CD14-positive monocyte (primary cell): ENCODE results near the gene SIX5. TPM values are rescaled to one million over a fixed set of nuclear protein-coding genes. Genes with fewer than 3 reads are reported as not detected.

Source experiments
- DNase-seq, 3 donors: peaks; one replicate each; pipeline ENCODE4 v3.0.0-alpha.2; 2011 to 2022
- H2AFZ ChIP-seq: 2 replicates; pipeline ENCODE4 v1.6.0; 2012; ENCODE audit warnings: mild to moderate bottlenecking, low read depth, low read length, inconsistent platforms; ENCODE audit not compliant: insufficient read depth, poor library complexity, severe bottlenecking
- H3K27ac ChIP-seq, 2 donors: 1 replicate in 1 of 2; 2 replicates in 1 of 2; pipeline ENCODE4 v1.5.1; 2012 to 2013; ENCODE audit warnings: low read length in 2 of 2, control low read depth in 1 of 2, inconsistent platforms in 1 of 2, low read depth in 1 of 2, mild to moderate bottlenecking in 1 of 2
- H3K27me3 ChIP-seq, 2 donors: one replicate each; pipeline versions ENCODE4 v1.6.0 to v1.6.1; 2011 to 2013; ENCODE audit warnings: low read length in 2 of 2; ENCODE audit not compliant: control insufficient read depth in 2 of 2, insufficient read depth in 2 of 2
- H3K36me3 ChIP-seq, 2 donors: replicated peaks in 1 of 2; 1 replicate in 1 of 2; 2 replicates in 1 of 2; pipeline versions ENCODE4 v1.5.1 to v1.6.1; 2012 to 2013; ENCODE audit warnings: low read length in 2 of 2, control low read depth in 1 of 2, inconsistent platforms in 1 of 2, mild to moderate bottlenecking in 1 of 2; ENCODE audit not compliant: insufficient read depth in 2 of 2, control insufficient read depth in 1 of 2
- H3K4me1 ChIP-seq, 2 donors: 1 replicate in 1 of 2; 2 replicates in 1 of 2; pipeline versions ENCODE4 v1.5.1 to v1.6.1; 2012 to 2013; ENCODE audit warnings: low read length in 2 of 2, control low read depth in 1 of 2, inconsistent platforms in 1 of 2, mild to moderate bottlenecking in 1 of 2, moderate library complexity in 1 of 2; ENCODE audit not compliant: insufficient read depth in 2 of 2, control insufficient read depth in 1 of 2
- H3K4me2 ChIP-seq: replicated peaks from 2 replicates; pipeline ENCODE3; 2012; ENCODE audit warnings: low read length, moderate library complexity, mild to moderate bottlenecking; ENCODE audit not compliant: poor library complexity, severe bottlenecking; ENCODE audit errors: extremely low read depth
- H3K4me3 ChIP-seq, 3 experiments: fragments of 200-600 bp in 1 of 3; sonication (generic) in 1 of 3; replicated peaks in 1 of 3; 1 replicate in 2 of 3; 2 replicates in 1 of 3; pipeline ENCODE4 v1.5.1; 2011 to 2013; ENCODE audit warnings: low read length in 3 of 3, mild to moderate bottlenecking in 3 of 3, control low read depth in 2 of 3, low read depth in 2 of 3, inconsistent platforms in 1 of 3, moderate library complexity in 1 of 3
- H3K79me2 ChIP-seq: 2 replicates; pipeline ENCODE4 v1.6.0; 2012; ENCODE audit warnings: mild to moderate bottlenecking, control low read depth, inconsistent platforms, low read length, moderate library complexity; ENCODE audit not compliant: insufficient read depth
- H3K9ac ChIP-seq: 2 replicates; pipeline ENCODE4 v1.6.0; 2017; ENCODE audit warnings: low read length, mild to moderate bottlenecking; ENCODE audit not compliant: insufficient read depth, poor library complexity, severe bottlenecking
- H3K9me3 ChIP-seq, 2 donors: replicated peaks in 1 of 2; 1 replicate in 1 of 2; 2 replicates in 1 of 2; pipeline versions ENCODE4 v1.5.1 to v1.6.1; 2012 to 2013; ENCODE audit warnings: low read length in 2 of 2, control low read depth in 1 of 2; ENCODE audit not compliant: control insufficient read depth in 1 of 2, insufficient read depth in 1 of 2
- H4K20me1 ChIP-seq: 2 replicates; pipeline ENCODE4 v1.6.0; 2012; ENCODE audit warnings: mild to moderate bottlenecking, low read length, control low read depth, moderate library complexity; ENCODE audit not compliant: insufficient read depth
- H3K27ac Mint-ChIP-seq, 7 donors: one replicate each; pipeline ENCODE4 v1.8.0; 2020; ENCODE audit warnings: mild to moderate bottlenecking in 7 of 7, mixed read lengths in 7 of 7, moderate library complexity in 6 of 7, inconsistent platforms in 2 of 7
- H3K27me3 Mint-ChIP-seq, 3 donors: one replicate each; pipeline ENCODE4 v1.8.0; 2021 to 2022; ENCODE audit warnings: low read depth in 3 of 3, mild to moderate bottlenecking in 3 of 3, mixed read lengths in 3 of 3, moderate library complexity in 3 of 3, inconsistent platforms in 1 of 3
- H3K36me3 Mint-ChIP-seq, 2 donors: one replicate each; pipeline ENCODE4 v1.8.0; 2020; ENCODE audit warnings: mixed read lengths in 2 of 2, inconsistent platforms in 1 of 2, mild to moderate bottlenecking in 1 of 2
- H3K4me1 Mint-ChIP-seq: one replicate; pipeline ENCODE4 v1.8.0; 2020; ENCODE audit warnings: mild to moderate bottlenecking, mixed read lengths
- H3K4me3 Mint-ChIP-seq, 2 donors: one replicate each; pipeline ENCODE4 v1.8.0; 2020; ENCODE audit warnings: mild to moderate bottlenecking in 2 of 2, mixed read lengths in 2 of 2, moderate library complexity in 1 of 2
- H3K9me3 Mint-ChIP-seq, 7 donors: one replicate each; pipeline ENCODE4 v1.8.0; 2020 to 2022; ENCODE audit warnings: mixed read lengths in 7 of 7, mild to moderate bottlenecking in 6 of 7, moderate library complexity in 6 of 7, inconsistent platforms in 2 of 7
- CTCF ChIP-seq: fragments of 200-600 bp; IDR thresholded peaks from one replicate; pipeline ENCODE4 v1.8.0; 2022; ENCODE audit warnings: antibody characterized with exemption, mild to moderate bottlenecking
- WGBS: methylation state at CpG from one replicate; pipeline ENCODE4 v1.1.5; 2013; ENCODE audit warnings: missing lambda C conversion rate; ENCODE audit not compliant: insufficient coverage; 5-methylcytosine and 5-hydroxymethylcytosine counted together
- intact Hi-C, 2 donors: fragments of 100-400 bp; cut with micrococcal nuclease; formaldehyde crosslinking; loops; one replicate each; pipeline versions ENCODE4 v1.15.0 to v1.15.1; 2023
- polyA minus RNA-seq: library from RNA; depleted of rRNA, polyadenylated mRNA; stranded (reverse); fragments of >200 nt; gene quantifications from 2 replicates; pipeline ENCODE4 v1.2.3, GENCODE V29; 2012
- polyA plus RNA-seq, 3 donors: library from polyadenylated mRNA; depleted of rRNA in 1 of 3; unstranded in 2 of 3; stranded (reverse) in 1 of 3; fragments of 300-500 nt in 2 of 3; fragments of >200 nt in 1 of 3; fragmentation: Illumina TruSeq in 2 of 3; gene quantifications; 1 replicate in 2 of 3; 2 replicates in 1 of 3; pipeline ENCODE4 v1.2.3, GENCODE V29; 2012 to 2021
- total RNA-seq, 12 experiments: library from RNA in 1 of 12; stranded (reverse) in 1 of 12; fragments of 120-200 nt in 1 of 12; gene quantifications; one replicate each; pipeline ENCODE4 v1.2.4 and lab custom pipeline; 2013 to 2026; ENCODE audit warnings: mixed read lengths in 6 of 12, inconsistent platforms in 1 of 12

SIX5 gene
- total RNA-seq (2013), result 0.06 TPM
- under 1 TPM in 1 of 3 donors, not detected in 2; 0.04 TPM for polyA plus RNA-seq
- polyA minus RNA-seq, result 0.14 and 0.56 TPM in 2 replicates
- total RNA-seq (lab: John Stamatoyannopoulos, UW), result 0 to 0.75 (median 0.10) reads per million in 11 experiments

- Histone ChIP-seq H3K4me3 (peak within 1 kb of the TSS; percentile 29 to 77 (median 49)), H3K27ac (no peak within 1 kb of the TSS), H3K27me3 (peaks cover 53 to 92% of the 10 kb centered on the region in 2 donors), H3K79me2 (no peaks in the 10 kb centered on the region), H2AFZ (peak within 1 kb of the TSS; percentile 84), H3K4me2 (peak within 1 kb of the TSS; percentile 87), H4K20me1 (peaks cover 48% of the 10 kb centered on the region), H3K9ac (no peak within 1 kb of the TSS), H3K4me1 (peaks cover 27 to 35% of the 10 kb centered on the region in 2 donors), H3K36me3 (no peaks in the 10 kb centered on the region), H3K9me3 (peaks cover 6 to 20% of the 10 kb centered on the region in 2 donors)
- H3K27ac Mint-ChIP-seq, result peak within 1 kb of the TSS in 2 of 7 donors; percentile 41 to 46
- peaks cover 73 to 99% (median 83%) of the 10 kb centered on the region in 3 donors for H3K27me3 Mint-ChIP-seq
- under 1% methylated on average over 70 of the region's 70 CpGs for WGBS
- H3K9me3 Mint-ChIP-seq, result peaks cover 0 to 20% (median 12%) of the 10 kb centered on the region in 7 donors
- intact Hi-C loops, result no loop called here
- no peak for TF ChIP-seq CTCF
- H3K4me1 Mint-ChIP-seq, result peaks cover 22% of the 10 kb centered on the region
- H3K4me3 Mint-ChIP-seq, result peak within 1 kb of the TSS; percentile 76 to 88
- H3K36me3 Mint-ChIP-seq, result peaks cover 4 to 6% of the 10 kb centered on the region in 2 donors
- peak; percentile 45 to 76 (median 62) for DNase-seq
These were observed at the start of gene SIX5 for GRCh38 chr19:45768984-45769782. TSS of gene SIX5 (minus strand) at chr19:45769252. CDS start at chr19:45768844, 408 bp downstream.

GRCh38 chr19:45817725-45818301 is 48.8 kb upstream of the SIX5 start:
- H3K36me3 Mint-ChIP-seq, result peaks cover 26 to 40% of the 10 kb centered on the region in 2 donors
- intact Hi-C loops, result loop anchor here (5.0 kb wide), 1 partner anchor 64 kb away; no protein-coding TSS in a partner anchor
- 86% methylated on average over 11 of the region's 19 CpGs for WGBS

More at GRCh38 chr19:45817725-45818301, 48.8 kb upstream of the SIX5 start:
- no peak overlapping the region for H3K4me2 ChIP-seq
- peaks cover 9 to 10% of the 10 kb centered on the region in 2 donors for H3K4me1 ChIP-seq
- TF ChIP-seq CTCF, result no peak
- no peak overlapping the region for H3K27ac Mint-ChIP-seq
- no peak overlapping the region for H3K4me3 Mint-ChIP-seq
- DNase-seq, result peak in 1 of 3 donors; percentile 11
- H3K27me3 Mint-ChIP-seq, result peaks cover 33 to 45% (median 38%) of the 10 kb centered on the region in 3 donors
- H3K79me2 ChIP-seq, result no peaks in the 10 kb centered on the region
- no peak overlapping the region for H3K9ac ChIP-seq
- H3K4me3 ChIP-seq, result no peak overlapping the region
- no peak overlapping the region for H3K27ac ChIP-seq
- H3K27me3 ChIP-seq, result peaks cover 11 to 39% of the 10 kb centered on the region in 2 donors
- H2AFZ ChIP-seq, result no peak overlapping the region
- peaks cover 65% of the 10 kb centered on the region for H4K20me1 ChIP-seq
- peaks cover 33 to 39% of the 10 kb centered on the region in 2 donors for H3K36me3 ChIP-seq
- H3K9me3 ChIP-seq, result peaks cover 0 to 6% of the 10 kb centered on the region in 2 donors
- H3K4me1 Mint-ChIP-seq, result peaks cover 6% of the 10 kb centered on the region
- peaks cover 0 to 13% (median 0%) of the 10 kb centered on the region in 7 donors for H3K9me3 Mint-ChIP-seq
